HUES6 (cell line): Measurements from ENCODE around the gene PEX12.
"Not testable (repeated sequence)": the region's sequence is repeated elsewhere in the genome, so short reads cannot be mapped to it uniquely, and the experiment has no call there.

Source experiments
- H3K27ac ChIP-seq: 2 replicates; pipeline ENCODE4 v1.7.0; 2013; ENCODE audit warnings: low read depth, mild to moderate bottlenecking, low read length, inconsistent platforms
- H3K27me3 ChIP-seq: 2 replicates; pipeline ENCODE4 v1.6.1; 2013; ENCODE audit warnings: low read length; ENCODE audit not compliant: control insufficient read depth, insufficient read depth
- H3K36me3 ChIP-seq: 2 replicates; pipeline ENCODE4 v1.6.1; 2013; ENCODE audit warnings: low read length; ENCODE audit not compliant: control insufficient read depth, insufficient read depth
- H3K4me1 ChIP-seq: 2 replicates; pipeline ENCODE4 v1.6.1; 2013; ENCODE audit warnings: low read length; ENCODE audit not compliant: control insufficient read depth, insufficient read depth
- H3K4me3 ChIP-seq: 2 replicates; pipeline ENCODE4 v1.5.1; 2013; ENCODE audit warnings: low read depth, low read length
- H3K9ac ChIP-seq: one replicate; pipeline ENCODE4 v1.6.1; 2013; ENCODE audit warnings: mild to moderate bottlenecking, low read length
- H3K9me3 ChIP-seq: 2 replicates; pipeline ENCODE4 v1.6.1; 2013; ENCODE audit warnings: low read depth, low read length; ENCODE audit not compliant: control insufficient read depth, insufficient read depth

The PEX12 gene

GRCh38 chr17:35536664-35537171, 41.7 kb downstream of the PEX12 start:
- H3K27me3 ChIP-seq: no peaks in the 10 kb centered on the region
- H3K4me3 ChIP-seq: no peak overlapping the region
- no peak overlapping the region for H3K27ac ChIP-seq
- H3K9ac ChIP-seq: no peak overlapping the region
- H3K36me3 ChIP-seq: no peaks in the 10 kb centered on the region
- no peaks in the 10 kb centered on the region for H3K9me3 ChIP-seq
- H3K4me1 ChIP-seq: no peaks in the 10 kb centered on the region

- not testable (repeated sequence) for H3K36me3 ChIP-seq, H3K27ac ChIP-seq, H3K4me3 ChIP-seq, H3K9ac ChIP-seq, H3K27me3 ChIP-seq, H3K9me3 ChIP-seq, H3K4me1 ChIP-seq
These were observed 43.0 kb downstream of the PEX12 start for GRCh38 chr17:35535406-35535805.

GRCh38 chr17:35534576-35535093, 43.7 kb downstream of the PEX12 start:
- no peak overlapping the region for H3K27ac ChIP-seq
- no peaks in the 10 kb centered on the region for H3K9me3 ChIP-seq
- no peak overlapping the region for H3K9ac ChIP-seq
- H3K36me3 ChIP-seq: no peaks in the 10 kb centered on the region
- H3K4me1 ChIP-seq: no peaks in the 10 kb centered on the region
- no peak overlapping the region for H3K4me3 ChIP-seq
- H3K27me3 ChIP-seq: no peaks in the 10 kb centered on the region

- Histone ChIP-seq H3K9ac (no peak overlapping the region), H3K9me3 (no peaks in the 10 kb centered on the region), H3K27ac (no peak overlapping the region), H3K27me3 (no peaks in the 10 kb centered on the region), H3K4me3 (no peak overlapping the region), H3K36me3 (no peaks in the 10 kb centered on the region), H3K4me1 (no peaks in the 10 kb centered on the region)
These were observed 47.2 kb downstream of the PEX12 start for GRCh38 chr17:35531160-35531559.

- H3K4me3 ChIP-seq: no peak overlapping the region
- H3K27ac ChIP-seq: no peak overlapping the region
- no peaks in the 10 kb centered on the region for H3K27me3 ChIP-seq
- no peaks in the 10 kb centered on the region for H3K36me3 ChIP-seq
- no peaks in the 10 kb centered on the region for H3K4me1 ChIP-seq
- H3K9me3 ChIP-seq: no peaks in the 10 kb centered on the region
- H3K9ac ChIP-seq: no peak overlapping the region
These were observed 48.5 kb downstream of the PEX12 start for GRCh38 chr17:35529866-35530265.

- not testable (repeated sequence) for H3K4me3 ChIP-seq, H3K4me1 ChIP-seq, H3K36me3 ChIP-seq, H3K27ac ChIP-seq, H3K9me3 ChIP-seq, H3K9ac ChIP-seq, H3K27me3 ChIP-seq
These were observed 49.0 kb downstream of the PEX12 start for GRCh38 chr17:35529326-35529725.
